CD4-positive, CD25-positive, alpha-beta regulatory T cell (primary cell): ENCODE results near the gene MYBPC2. TPM values are rescaled to one million over a fixed set of nuclear protein-coding genes. Genes with fewer than 3 reads are reported as not detected.
"Not testable (repeated sequence)": the region's sequence is repeated elsewhere in the genome, so short reads cannot be mapped to it uniquely, and the experiment has no call there.

Experiments used
- ATAC-seq, 2 donors: fragments of 150-1000 bp; cut with Tn5 transposase; one replicate each; pipeline ENCODE4 v1.10.0; 2021; ENCODE audit warnings: low read depth in 2 of 2, moderate number of reproducible peaks in 2 of 2, moderate library complexity in 1 of 2
- DNase-seq, 3 donors: peaks; one replicate each; pipeline versions ENCODE4 v3.0.0 to v3.0.0-alpha.2; 2012 to 2022; ENCODE audit warnings: mixed read lengths in 1 of 3
- H3K27ac ChIP-seq: one replicate; pipeline ENCODE4 v1.7.0; 2013; ENCODE audit warnings: mild to moderate bottlenecking, low read length; ENCODE audit not compliant: insufficient read depth, poor library complexity, severe bottlenecking
- H3K27me3 ChIP-seq: one replicate; pipeline ENCODE4 v1.7.0; 2013; ENCODE audit warnings: low read length; ENCODE audit not compliant: control insufficient read depth, insufficient read depth
- H3K36me3 ChIP-seq: one replicate; pipeline ENCODE4 v1.7.0; 2013; ENCODE audit warnings: mild to moderate bottlenecking, low read length, moderate library complexity; ENCODE audit not compliant: control insufficient read depth, insufficient read depth
- H3K4me1 ChIP-seq: 2 replicates; pipeline ENCODE4 v1.7.0; 2013; ENCODE audit warnings: mild to moderate bottlenecking, low read length; ENCODE audit not compliant: insufficient read depth, control insufficient read depth, poor library complexity, severe bottlenecking
- H3K4me3 ChIP-seq: one replicate; pipeline ENCODE4 v1.7.0; 2013; ENCODE audit warnings: low read depth, mild to moderate bottlenecking, low read length, moderate library complexity
- H3K9me3 ChIP-seq, 2 experiments: 1 replicate in 1 of 2; 2 replicates in 1 of 2; pipeline ENCODE4 v1.7.0; 2013; ENCODE audit warnings: low read length in 2 of 2, mild to moderate bottlenecking in 1 of 2, moderate library complexity in 1 of 2; ENCODE audit not compliant: control insufficient read depth in 2 of 2
- H3K27ac Mint-ChIP-seq, 3 donors: one replicate each; pipeline ENCODE4 v1.8.0; 2020 to 2022; ENCODE audit warnings: mild to moderate bottlenecking in 3 of 3, mixed read lengths in 3 of 3, moderate library complexity in 2 of 3
- H3K27me3 Mint-ChIP-seq: one replicate; pipeline ENCODE4 v1.8.0; 2022; ENCODE audit warnings: mild to moderate bottlenecking, mixed read lengths
- H3K36me3 Mint-ChIP-seq: one replicate; pipeline ENCODE4 v1.8.0; 2020; ENCODE audit warnings: mixed read lengths
- H3K4me1 Mint-ChIP-seq, 4 donors: one replicate each; pipeline ENCODE4 v1.8.0; 2020 to 2022; ENCODE audit warnings: mixed read lengths in 4 of 4, mild to moderate bottlenecking in 1 of 4
- H3K4me3 Mint-ChIP-seq, 4 donors: one replicate each; pipeline ENCODE4 v1.8.0; 2020 to 2022; ENCODE audit warnings: mild to moderate bottlenecking in 4 of 4, mixed read lengths in 4 of 4, moderate library complexity in 3 of 4
- H3K9me3 Mint-ChIP-seq, 7 donors: one replicate each; pipeline ENCODE4 v1.8.0; 2020 to 2022; ENCODE audit warnings: mixed read lengths in 7 of 7, mild to moderate bottlenecking in 3 of 7, moderate library complexity in 2 of 7
- polyA plus RNA-seq, 4 donors: library from polyadenylated mRNA; unstranded; fragments of 300-500 nt; fragmentation: Illumina TruSeq; gene quantifications; one replicate each; pipeline ENCODE4 v1.2.3, GENCODE V29; 2021
- total RNA-seq: library from RNA; stranded (reverse); gene quantifications from one replicate; pipeline ENCODE4 v1.2.3, GENCODE V29; 2022

MYBPC2 gene
- total and polyA plus RNA-seq, 5 donors from 2014 or later = 0.23 to 0.49 TPM; not detected in 3

DNA sequence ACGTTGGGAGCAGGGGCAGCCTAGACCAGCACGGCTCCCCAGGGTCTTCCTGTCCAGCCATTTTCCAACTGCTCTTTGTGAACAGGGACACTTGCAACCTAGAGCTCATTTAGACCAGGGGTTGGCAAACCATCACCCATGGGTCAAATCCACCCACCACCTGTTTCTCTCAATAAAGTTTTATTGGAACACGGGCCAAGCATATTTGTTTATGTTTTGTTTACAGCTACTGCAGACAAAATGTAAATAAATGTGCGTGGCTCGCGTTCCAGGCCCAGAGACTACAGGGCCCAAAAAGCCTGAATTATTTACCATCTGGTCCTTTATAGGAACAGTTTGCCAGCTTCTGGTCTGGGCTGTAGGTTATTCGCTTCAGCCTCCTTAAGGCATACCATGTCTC is 30.3 kb downstream of the MYBPC2 start:
- no peaks in the 10 kb centered on the region for H3K36me3 ChIP-seq
- H3K9me3 Mint-ChIP-seq = peaks cover 0 to 2% (median 0%) of the 10 kb centered on the region in 7 donors
- H3K4me1 ChIP-seq = peaks cover 5% of the 10 kb centered on the region
- DNase-seq (no peak), ATAC-seq (no peak)
- H3K4me1 Mint-ChIP-seq = peaks cover 0 to 7% (median 4%) of the 10 kb centered on the region in 4 donors
- H3K27ac ChIP-seq = no peak overlapping the region
- H3K4me3 Mint-ChIP-seq = no peak overlapping the region
- H3K27me3 ChIP-seq = no peaks in the 10 kb centered on the region
- H3K27me3 Mint-ChIP-seq = peaks cover 4% of the 10 kb centered on the region
- H3K9me3 ChIP-seq = no peaks in the 10 kb centered on the region
- no peak overlapping the region for H3K4me3 ChIP-seq
- no peaks in the 10 kb centered on the region for H3K36me3 Mint-ChIP-seq
- H3K27ac Mint-ChIP-seq = no peak overlapping the region

DNA sequence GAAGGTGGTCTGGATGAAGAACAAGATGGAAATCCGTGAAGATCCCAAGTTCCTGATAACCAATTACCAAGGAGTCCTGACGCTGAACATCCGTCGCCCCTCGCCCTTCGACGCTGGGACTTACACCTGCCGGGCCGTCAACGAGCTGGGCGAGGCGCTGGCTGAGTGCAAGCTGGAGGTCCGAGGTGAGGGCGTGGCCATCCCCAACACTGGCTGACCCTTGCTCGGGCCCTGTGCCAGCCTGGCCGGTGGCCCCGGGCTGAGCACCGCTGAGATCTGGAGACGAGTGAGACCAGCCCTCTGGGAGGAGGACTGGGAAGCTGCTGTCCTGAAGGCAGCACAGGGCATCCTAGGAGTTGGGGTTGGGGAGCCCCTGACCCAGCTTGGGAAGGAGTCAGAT is 31.7 kb downstream of the MYBPC2 start:
- no peak overlapping the region for H3K27ac Mint-ChIP-seq
- peaks cover 0 to 2% (median 0%) of the 10 kb centered on the region in 7 donors for H3K9me3 Mint-ChIP-seq
- H3K27me3 ChIP-seq = no peaks in the 10 kb centered on the region
- DNase-seq (no peak), ATAC-seq (no peak)
- no peak overlapping the region for H3K4me3 ChIP-seq
- H3K4me1 Mint-ChIP-seq = peaks cover 0 to 7% (median 4%) of the 10 kb centered on the region in 4 donors
- H3K9me3 ChIP-seq = no peaks in the 10 kb centered on the region
- H3K4me3 Mint-ChIP-seq = no peak overlapping the region
- peaks cover 4% of the 10 kb centered on the region for H3K27me3 Mint-ChIP-seq
- peaks cover 5% of the 10 kb centered on the region for H3K4me1 ChIP-seq
- H3K27ac ChIP-seq = no peak overlapping the region
- H3K36me3 ChIP-seq = no peaks in the 10 kb centered on the region
- no peaks in the 10 kb centered on the region for H3K36me3 Mint-ChIP-seq

DNA sequence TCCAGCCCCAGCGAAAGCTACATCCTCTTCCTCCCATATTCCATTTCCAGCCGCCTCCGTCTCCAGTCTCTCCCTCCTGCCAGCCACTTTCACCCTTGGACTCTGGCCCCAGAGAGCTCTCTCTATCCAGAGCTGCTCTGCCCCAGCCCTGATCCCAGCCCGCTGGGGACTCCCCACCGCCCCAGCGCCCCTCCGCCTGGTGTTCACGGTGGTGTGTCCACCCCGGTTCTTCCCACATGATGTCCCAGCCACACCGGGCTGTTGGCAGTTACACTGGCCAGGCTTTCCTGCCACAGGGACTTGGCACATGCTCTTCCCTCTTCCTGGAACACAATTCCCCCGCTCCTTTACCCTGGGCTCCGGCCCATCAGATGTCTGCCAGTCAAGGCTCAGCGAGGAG is 32.3 kb downstream of the MYBPC2 start:
- Histone ChIP-seq H3K27ac (no peak overlapping the region), H3K9me3 (no peaks in the 10 kb centered on the region), H3K36me3 (no peaks in the 10 kb centered on the region), H3K27me3 (no peaks in the 10 kb centered on the region), H3K4me3 (no peak overlapping the region), H3K4me1 (peaks cover 5% of the 10 kb centered on the region)
- Mint-ChIP-seq H3K36me3 (no peaks in the 10 kb centered on the region), H3K27ac (no peak overlapping the region), H3K9me3 (peaks cover 0 to 2% (median 0%) of the 10 kb centered on the region in 7 donors), H3K4me1 (peaks cover 0 to 7% (median 4%) of the 10 kb centered on the region in 4 donors), H3K27me3 (peaks cover 2% of the 10 kb centered on the region), H3K4me3 (no peak overlapping the region)
- DNase-seq (no peak), ATAC-seq (no peak)

DNA sequence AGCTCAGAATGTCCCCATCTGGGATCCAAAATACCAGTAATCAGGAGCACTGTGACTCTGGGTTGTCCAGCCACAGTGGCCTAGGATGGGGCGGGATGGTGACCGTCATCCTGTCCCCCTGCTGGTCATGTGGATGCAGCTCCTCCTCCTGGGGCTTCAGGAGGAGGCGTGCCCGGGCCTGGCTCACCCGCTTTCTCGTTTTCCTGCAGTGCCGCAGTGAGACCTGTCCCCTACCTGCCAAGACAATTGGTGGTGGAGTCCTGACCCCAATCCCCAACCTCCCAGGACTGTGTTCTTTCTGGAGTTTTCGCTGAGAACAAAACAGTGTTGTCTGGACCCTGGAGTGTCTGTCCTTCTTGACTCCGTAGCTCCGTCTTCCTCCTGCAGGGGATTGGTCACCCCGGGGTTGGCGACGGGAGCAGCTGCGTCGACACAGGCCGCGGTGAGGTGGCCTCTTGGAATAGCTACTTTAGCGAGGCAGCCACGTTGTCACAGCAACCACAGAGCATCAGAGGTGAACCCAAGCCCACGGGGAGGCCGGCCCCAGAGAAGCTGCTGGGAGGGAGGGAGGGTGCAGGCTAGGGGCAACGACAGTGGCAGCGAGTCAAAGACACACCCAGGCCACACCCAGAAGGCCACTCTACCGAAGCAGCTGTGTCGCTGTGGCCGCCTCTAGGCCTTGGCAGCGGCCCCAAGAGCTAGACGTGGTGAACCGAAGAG is 33.5 kb downstream of the MYBPC2 start:
- Mint-ChIP-seq H3K4me1 (peaks cover 0 to 4% (median 3%) of the 10 kb centered on the region in 4 donors), H3K9me3 (peaks cover 0 to 2% (median 0%) of the 10 kb centered on the region in 7 donors), H3K36me3 (no peaks in the 10 kb centered on the region), H3K27ac (no peak overlapping the region), H3K4me3 (no peak overlapping the region), H3K27me3 (no peaks in the 10 kb centered on the region)
- DNase-seq (no peak), ATAC-seq (no peak)
- Histone ChIP-seq H3K36me3 (no peaks in the 10 kb centered on the region), H3K4me1 (peaks cover 4% of the 10 kb centered on the region), H3K9me3 (no peaks in the 10 kb centered on the region), H3K4me3 (no peak overlapping the region), H3K27me3 (no peaks in the 10 kb centered on the region), H3K27ac (no peak overlapping the region)

DNA sequence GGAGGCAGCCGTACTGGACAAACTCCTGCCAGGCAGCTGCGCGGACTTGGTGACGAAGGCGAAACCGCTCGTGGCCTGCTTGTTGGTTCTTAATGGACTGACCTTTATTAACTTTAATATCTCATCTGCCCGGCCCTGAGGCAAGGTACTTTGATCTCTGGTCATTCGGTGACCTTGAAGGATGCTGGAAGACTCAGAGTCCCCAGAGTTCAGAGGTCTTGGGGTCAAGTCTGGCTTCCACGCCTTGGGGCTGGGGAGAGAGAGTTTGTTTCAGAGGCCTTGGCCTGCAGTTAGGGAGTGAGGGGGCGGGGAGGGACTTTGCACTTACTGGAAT is 34.0 kb downstream of the MYBPC2 start:
- no peaks in the 10 kb centered on the region for H3K36me3 Mint-ChIP-seq
- H3K4me1 ChIP-seq = no peaks in the 10 kb centered on the region
- no peak for ATAC-seq
- no peak overlapping the region for H3K4me3 Mint-ChIP-seq
- no peak for DNase-seq
- H3K9me3 Mint-ChIP-seq = peaks cover 0 to 2% (median 0%) of the 10 kb centered on the region in 7 donors
- no peaks in the 10 kb centered on the region for H3K36me3 ChIP-seq
- no peaks in the 10 kb centered on the region for H3K9me3 ChIP-seq
- H3K27ac ChIP-seq = no peak overlapping the region
- H3K27me3 Mint-ChIP-seq = no peaks in the 10 kb centered on the region
- H3K27me3 ChIP-seq = no peaks in the 10 kb centered on the region
- H3K27ac Mint-ChIP-seq = no peak overlapping the region
- H3K4me3 ChIP-seq = no peak overlapping the region
- peaks cover 0 to 4% (median 0%) of the 10 kb centered on the region in 4 donors for H3K4me1 Mint-ChIP-seq

DNA sequence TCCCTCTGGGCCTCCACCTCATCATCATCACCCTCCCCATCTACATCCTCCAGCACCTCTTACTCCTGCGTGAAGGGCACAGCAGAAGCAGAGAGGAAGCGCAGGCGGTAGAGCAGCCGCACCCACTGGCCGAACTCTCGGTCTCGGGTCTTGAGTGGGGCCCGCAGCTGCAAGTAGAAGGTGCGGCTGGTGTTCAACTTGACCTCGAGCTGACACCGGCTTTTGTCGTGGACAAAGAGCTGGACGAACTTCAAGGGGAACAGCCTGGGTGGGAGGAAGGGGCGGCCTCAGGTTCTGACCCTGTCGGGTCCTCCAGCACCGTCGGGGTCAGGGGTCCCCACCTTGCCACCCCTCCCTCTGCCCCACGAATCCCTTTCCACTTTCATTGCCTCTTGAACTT is 34.9 kb downstream of the MYBPC2 start:
- peaks cover 0 to 2% (median 0%) of the 10 kb centered on the region in 7 donors for H3K9me3 Mint-ChIP-seq

DNA sequence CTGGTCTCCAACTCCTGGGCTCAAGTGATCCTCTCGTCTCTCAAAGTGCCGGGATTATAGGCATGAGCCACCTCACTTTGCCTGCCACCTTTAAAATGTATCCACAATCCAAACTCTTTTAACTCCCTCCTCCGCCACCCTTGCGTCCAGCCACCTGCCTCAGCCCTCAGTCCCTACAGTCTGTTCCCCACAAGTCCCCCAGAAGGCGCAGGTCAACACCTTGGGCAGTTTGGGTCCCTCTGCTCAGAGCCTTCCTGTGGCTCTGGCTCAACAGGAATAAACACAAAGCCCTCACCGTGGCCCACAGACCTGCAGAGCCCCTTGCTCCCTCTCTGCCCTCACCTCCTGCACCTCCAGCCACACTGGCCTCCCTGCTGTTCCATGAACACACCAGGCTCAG is 36.1 kb downstream of the MYBPC2 start:
- no peaks in the 10 kb centered on the region for H3K4me1 ChIP-seq
- ATAC-seq = no peak
- H3K27ac Mint-ChIP-seq = no peak overlapping the region

More for the DNA sequence above, 34.9 kb downstream of the MYBPC2 start:
- Mint-ChIP-seq H3K36me3 (no peaks in the 10 kb centered on the region), H3K27ac (no peak overlapping the region), H3K4me3 (no peak overlapping the region), H3K27me3 (no peaks in the 10 kb centered on the region), H3K4me1 (peaks cover 0 to 4% (median 0%) of the 10 kb centered on the region in 4 donors)
- Histone ChIP-seq H3K4me1 (no peaks in the 10 kb centered on the region), H3K9me3 (no peaks in the 10 kb centered on the region), H3K36me3 (no peaks in the 10 kb centered on the region), H3K27me3 (no peaks in the 10 kb centered on the region), H3K27ac (no peak overlapping the region), H3K4me3 (no peak overlapping the region)
- ATAC-seq = no peak
- no peak for DNase-seq

DNA sequence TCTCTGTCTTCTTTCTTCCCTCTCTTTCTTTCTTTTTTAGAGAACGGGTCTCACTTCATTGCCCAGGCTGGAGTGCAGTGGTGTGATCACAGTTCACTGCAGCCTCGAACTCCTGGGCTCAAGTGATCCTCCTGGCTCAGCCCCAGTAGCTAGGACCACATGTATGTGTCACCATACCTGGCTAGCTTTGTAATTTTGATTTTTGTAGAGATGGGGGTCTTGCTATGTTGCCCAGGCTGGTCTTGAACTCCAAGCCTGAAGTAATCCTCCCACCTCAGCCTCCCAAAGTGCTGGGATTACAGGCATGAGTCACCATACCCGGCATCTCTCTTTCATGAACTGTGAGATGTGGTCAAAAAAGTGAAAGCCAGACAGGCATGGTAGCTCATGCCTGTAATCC is 40.6 kb downstream of the MYBPC2 start:
- ATAC-seq = not testable (repeated sequence)

More for the DNA sequence above, 36.1 kb downstream of the MYBPC2 start:
- Mint-ChIP-seq H3K9me3 (peaks cover 0 to 2% (median 0%) of the 10 kb centered on the region in 7 donors), H3K36me3 (no peaks in the 10 kb centered on the region), H3K4me3 (no peak overlapping the region), H3K4me1 (no peaks in the 10 kb centered on the region), H3K27me3 (no peaks in the 10 kb centered on the region)
- Histone ChIP-seq H3K27me3 (no peaks in the 10 kb centered on the region), H3K36me3 (no peaks in the 10 kb centered on the region), H3K4me3 (no peak overlapping the region), H3K27ac (no peak overlapping the region), H3K9me3 (no peaks in the 10 kb centered on the region)
- DNase-seq = no peak

More for the DNA sequence above, 40.6 kb downstream of the MYBPC2 start:
- H3K4me1 Mint-ChIP-seq = peaks cover 0 to 25% (median 16%) of the 10 kb centered on the region in 4 donors
- DNase-seq, H3K9me3 ChIP-seq, H3K4me3 ChIP-seq, H3K36me3 Mint-ChIP-seq, H3K9me3 Mint-ChIP-seq, H3K4me3 Mint-ChIP-seq, H3K27ac ChIP-seq, H3K36me3 ChIP-seq, H3K27me3 ChIP-seq, H3K27ac Mint-ChIP-seq, H3K27me3 Mint-ChIP-seq: not testable (repeated sequence)
- H3K4me1 ChIP-seq = peaks cover 21% of the 10 kb centered on the region
